Neural progenitor cell (in vitro differentiated cells): ENCODE measurements around the gene ADIG. TPM values are rescaled to one million over a fixed set of nuclear protein-coding genes. Genes with fewer than 3 reads are reported as not detected.

Experiments
- DNase-seq: peaks from one replicate; pipeline ENCODE4 v3.0.0-alpha.2; 2016; ENCODE audit warnings: low spot score
- H2AFZ ChIP-seq: fragments of 200-600 bp; sonication (generic); replicated peaks from 2 replicates; pipeline ENCODE4 v1.6.1; 2016; ENCODE audit warnings: antibody characterized with exemption
- H3F3A ChIP-seq: fragments of 200-600 bp; sonication (generic); 2 replicates; pipeline ENCODE4 v1.6.1; 2016; ENCODE audit warnings: antibody characterized with exemption, low read depth
- H3K27ac ChIP-seq: fragments of 200-600 bp; sonication (generic); 2 replicates; pipeline ENCODE4 v1.5.1; 2016; ENCODE audit warnings: mild to moderate bottlenecking
- H3K27me3 ChIP-seq: fragments of 200-600 bp; sonication (generic); 2 replicates; pipeline ENCODE4 v1.6.1; 2016; ENCODE audit warnings: mild to moderate bottlenecking, moderate library complexity
- H3K36me3 ChIP-seq: fragments of 200-600 bp; sonication (generic); 2 replicates; pipeline ENCODE4 v1.5.1; 2016
- H3K4me1 ChIP-seq: fragments of 200-600 bp; sonication (generic); 2 replicates; pipeline ENCODE4 v1.6.1; 2016; ENCODE audit warnings: mixed run types
- H3K4me2 ChIP-seq: fragments of 200-600 bp; sonication (generic); 2 replicates; pipeline ENCODE4 v1.6.1; 2016
- H3K4me3 ChIP-seq: fragments of 200-600 bp; sonication (generic); 2 replicates; pipeline ENCODE4 v1.5.1; 2016
- H3K79me2 ChIP-seq: fragments of 200-600 bp; sonication (generic); 2 replicates; pipeline ENCODE4 v1.6.1; 2016; ENCODE audit warnings: low read depth
- H3K9ac ChIP-seq: fragments of 200-600 bp; sonication (generic); 2 replicates; pipeline ENCODE4 v1.6.1; 2016
- H3K9me3 ChIP-seq: fragments of 200-600 bp; sonication (generic); 2 replicates; pipeline ENCODE4 v1.5.1; 2016; ENCODE audit warnings: low read depth
- H4K20me1 ChIP-seq: fragments of 200-600 bp; sonication (generic); 2 replicates; pipeline ENCODE4 v1.6.1; 2016; ENCODE audit warnings: low read depth
- H3K27ac Mint-ChIP-seq: 3 replicates; pipeline ENCODE4 v1.8.0; 2021; ENCODE audit warnings: mixed read lengths
- H3K27me3 Mint-ChIP-seq: 2 replicates; pipeline ENCODE4 v1.8.0; 2022; ENCODE audit warnings: low read depth, mild to moderate bottlenecking, inconsistent platforms, moderate library complexity, mixed read lengths; ENCODE audit not compliant: insufficient read depth
- H3K36me3 Mint-ChIP-seq: 3 replicates; pipeline ENCODE4 v1.8.0; 2021; ENCODE audit warnings: mixed read lengths
- H3K4me1 Mint-ChIP-seq: 3 replicates; pipeline ENCODE4 v1.8.0; 2021; ENCODE audit warnings: mixed read lengths
- H3K4me3 Mint-ChIP-seq: 3 replicates; pipeline ENCODE4 v1.8.0; 2021; ENCODE audit warnings: mild to moderate bottlenecking, moderate library complexity, mixed read lengths
- H3K9me3 Mint-ChIP-seq: 3 replicates; pipeline ENCODE4 v1.8.0; 2020; ENCODE audit warnings: mixed read lengths
- EZH2 ChIP-seq: fragments of 200-600 bp; sonication (generic); IDR thresholded peaks from 2 replicates; pipeline ENCODE4 v1.6.1; 2017; ENCODE audit warnings: antibody characterized with exemption, mild to moderate bottlenecking, moderate library complexity
- EZH2phosphoT487 ChIP-seq: fragments of 200-600 bp; sonication (generic); IDR thresholded peaks from 2 replicates; pipeline ENCODE4 v1.6.1; 2017; ENCODE audit warnings: antibody characterized with exemption
- total RNA-seq: library from RNA; depleted of rRNA; stranded (reverse); fragments of >200 nt; gene quantifications from 2 replicates; pipeline ENCODE4 v1.2.3, GENCODE V29; 2015; ENCODE audit warnings: low replicate concordance
- TF ChIP-seq, protein P1 (sequence below): fragments of 200-600 bp; sonication (generic); IDR thresholded peaks from 2 replicates; pipeline ENCODE4 v1.5.1; 2017; ENCODE audit warnings: antibody characterized with exemption, mild to moderate bottlenecking

Gene ADIG
- total RNA-seq, 1 donor from 2014 or later = not detected

DNA sequence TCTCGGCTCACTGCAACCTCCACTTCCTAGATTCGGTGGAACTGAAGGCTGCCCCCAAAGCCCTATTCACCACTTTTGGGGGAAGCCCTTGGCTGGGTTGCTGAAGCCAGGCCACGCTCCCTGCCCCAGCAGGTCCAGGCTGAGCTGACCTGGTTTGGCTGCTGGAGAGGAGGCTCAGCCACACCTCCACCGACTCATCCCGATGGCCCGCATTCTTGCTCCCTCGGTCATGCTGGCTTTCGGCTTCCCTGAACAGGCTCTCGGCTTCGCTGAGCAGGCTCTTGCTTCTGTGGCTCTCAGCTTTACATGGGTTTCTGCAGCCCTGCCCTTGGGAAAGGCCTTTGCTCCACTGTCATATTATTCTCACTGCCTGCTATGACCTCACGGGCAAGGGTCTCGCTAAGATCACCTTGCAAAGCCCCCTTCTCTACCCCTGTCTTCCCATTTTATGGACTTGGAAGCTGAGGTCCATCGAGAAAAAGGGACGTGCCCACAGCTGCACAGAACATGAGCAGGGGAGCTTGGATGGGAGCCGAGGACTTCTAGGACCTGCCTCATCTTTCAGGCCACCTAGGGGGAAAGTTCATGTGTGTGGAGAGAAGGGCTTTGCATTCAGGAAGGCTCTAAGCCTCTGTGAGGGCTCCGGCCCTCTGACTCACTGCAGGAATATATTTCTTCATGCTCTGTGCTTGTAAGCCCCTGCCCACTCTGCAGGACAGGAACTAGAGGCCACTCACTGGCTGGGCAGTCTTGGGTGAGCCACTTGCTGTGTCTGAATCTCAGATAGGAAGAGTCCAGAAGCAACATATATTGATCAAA lies 36.2 kb downstream of the ADIG start:
- no peak overlapping the region for H3K4me3 ChIP-seq
- no peaks in the 10 kb centered on the region for H3K9me3 ChIP-seq
- no peak overlapping the region for H3K27ac ChIP-seq
- Mint-ChIP-seq H3K27ac (no peak overlapping the region), H3K4me1 (peaks cover 14% of the 10 kb centered on the region), H3K27me3 (peaks cover 8% of the 10 kb centered on the region), H3K36me3 (no peaks in the 10 kb centered on the region), H3K9me3 (no peaks in the 10 kb centered on the region), H3K4me3 (no peak overlapping the region)
- no peak overlapping the region for H3K4me2 ChIP-seq
- H3F3A ChIP-seq = no peaks in the 10 kb centered on the region
- no peaks in the 10 kb centered on the region for H3K36me3 ChIP-seq
- no peaks in the 10 kb centered on the region for H3K27me3 ChIP-seq
- H3K9ac ChIP-seq = no peak overlapping the region
- H3K79me2 ChIP-seq = no peaks in the 10 kb centered on the region
- H4K20me1 ChIP-seq = no peaks in the 10 kb centered on the region
- H2AFZ ChIP-seq = no peak overlapping the region
- no peaks in the 10 kb centered on the region for H3K4me1 ChIP-seq
- no peak for TF ChIP-seq EZH2
- TF ChIP-seq, protein P1, sequence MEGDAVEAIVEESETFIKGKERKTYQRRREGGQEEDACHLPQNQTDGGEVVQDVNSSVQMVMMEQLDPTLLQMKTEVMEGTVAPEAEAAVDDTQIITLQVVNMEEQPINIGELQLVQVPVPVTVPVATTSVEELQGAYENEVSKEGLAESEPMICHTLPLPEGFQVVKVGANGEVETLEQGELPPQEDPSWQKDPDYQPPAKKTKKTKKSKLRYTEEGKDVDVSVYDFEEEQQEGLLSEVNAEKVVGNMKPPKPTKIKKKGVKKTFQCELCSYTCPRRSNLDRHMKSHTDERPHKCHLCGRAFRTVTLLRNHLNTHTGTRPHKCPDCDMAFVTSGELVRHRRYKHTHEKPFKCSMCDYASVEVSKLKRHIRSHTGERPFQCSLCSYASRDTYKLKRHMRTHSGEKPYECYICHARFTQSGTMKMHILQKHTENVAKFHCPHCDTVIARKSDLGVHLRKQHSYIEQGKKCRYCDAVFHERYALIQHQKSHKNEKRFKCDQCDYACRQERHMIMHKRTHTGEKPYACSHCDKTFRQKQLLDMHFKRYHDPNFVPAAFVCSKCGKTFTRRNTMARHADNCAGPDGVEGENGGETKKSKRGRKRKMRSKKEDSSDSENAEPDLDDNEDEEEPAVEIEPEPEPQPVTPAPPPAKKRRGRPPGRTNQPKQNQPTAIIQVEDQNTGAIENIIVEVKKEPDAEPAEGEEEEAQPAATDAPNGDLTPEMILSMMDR = no peak
- no peak for TF ChIP-seq EZH2phosphoT487
- no peak for DNase-seq

DNA sequence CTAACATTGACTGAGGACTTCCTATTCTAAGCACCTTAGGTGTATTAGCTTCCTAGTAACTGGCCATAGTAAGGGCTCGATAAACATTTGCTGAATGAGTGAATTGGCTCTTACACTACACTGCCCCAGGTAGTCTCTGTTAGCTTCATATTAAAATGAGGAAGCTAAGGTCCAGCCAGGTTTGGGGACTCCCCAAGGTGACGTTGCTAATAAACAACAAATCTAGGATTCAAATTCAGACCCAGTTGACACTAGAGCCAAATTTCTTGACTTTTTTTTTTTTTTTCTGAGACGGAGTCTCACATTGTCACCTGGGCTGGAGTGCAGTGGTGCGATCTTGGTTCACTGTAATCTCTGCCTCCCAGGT lies 36.8 kb downstream of the ADIG start:
- Histone ChIP-seq H3K9ac (no peak overlapping the region), H3K4me3 (no peak overlapping the region), H3K79me2 (no peaks in the 10 kb centered on the region), H3K4me1 (no peaks in the 10 kb centered on the region), H3K27me3 (no peaks in the 10 kb centered on the region), H3F3A (no peaks in the 10 kb centered on the region), H3K27ac (no peak overlapping the region), H4K20me1 (no peaks in the 10 kb centered on the region), H3K9me3 (no peaks in the 10 kb centered on the region), H2AFZ (no peak overlapping the region), H3K4me2 (no peak overlapping the region), H3K36me3 (no peaks in the 10 kb centered on the region)
- no peak overlapping the region for H3K27ac Mint-ChIP-seq
- no peaks in the 10 kb centered on the region for H3K36me3 Mint-ChIP-seq
- no peak overlapping the region for H3K4me3 Mint-ChIP-seq
- H3K27me3 Mint-ChIP-seq = peaks cover 8% of the 10 kb centered on the region
- DNase-seq = no peak
- peaks cover 14% of the 10 kb centered on the region for H3K4me1 Mint-ChIP-seq
- TF ChIP-seq EZH2phosphoT487 = no peak
- TF ChIP-seq EZH2 = no peak
- TF ChIP-seq, protein P1 = no peak
- no peaks in the 10 kb centered on the region for H3K9me3 Mint-ChIP-seq

DNA sequence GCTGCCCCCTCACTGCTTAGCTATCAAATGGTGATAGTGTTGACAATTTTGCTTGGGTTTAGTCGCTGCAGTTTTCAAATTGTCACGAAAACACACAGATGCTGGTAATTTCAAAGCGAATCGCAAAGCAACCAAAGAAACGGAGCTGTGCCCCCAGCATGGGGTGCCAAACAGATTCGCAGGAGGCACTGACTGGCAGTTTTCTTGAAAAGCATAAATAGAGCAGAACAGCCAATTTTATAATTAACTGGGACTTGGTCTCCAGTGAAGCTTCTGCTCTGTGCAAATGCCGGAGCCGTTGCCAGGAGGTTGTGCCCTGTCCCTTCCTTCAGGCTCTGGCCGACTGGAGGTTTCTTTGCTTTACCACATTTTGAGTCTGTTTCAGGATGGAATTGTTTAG lies 39.4 kb downstream of the ADIG start:
- H3K27me3 ChIP-seq = no peaks in the 10 kb centered on the region
- no peaks in the 10 kb centered on the region for H3K36me3 ChIP-seq
- H3K79me2 ChIP-seq = no peaks in the 10 kb centered on the region
- TF ChIP-seq EZH2phosphoT487 (no peak), EZH2 (no peak)
- TF ChIP-seq, protein P1 = no peak
- no peak for DNase-seq
- Mint-ChIP-seq H3K4me3 (no peak overlapping the region), H3K27me3 (peaks cover 2% of the 10 kb centered on the region), H3K4me1 (peaks cover 18% of the 10 kb centered on the region), H3K36me3 (no peaks in the 10 kb centered on the region), H3K27ac (no peak overlapping the region), H3K9me3 (no peaks in the 10 kb centered on the region)
- no peaks in the 10 kb centered on the region for H3F3A ChIP-seq
- H3K9me3 ChIP-seq = no peaks in the 10 kb centered on the region
- no peak overlapping the region for H3K9ac ChIP-seq
- no peaks in the 10 kb centered on the region for H4K20me1 ChIP-seq
- H3K4me1 ChIP-seq = no peaks in the 10 kb centered on the region
- H2AFZ ChIP-seq = peak overlapping the region; percentile 82
- H3K4me2 ChIP-seq = no peak overlapping the region
- no peak overlapping the region for H3K27ac ChIP-seq
- H3K4me3 ChIP-seq = no peak overlapping the region
